Limb (tissue), 2 donors: ENCODE measurements around the gene TIAM2.

Source experiments
- DNase-seq, 2 donors: peaks; one replicate each; pipeline ENCODE4 v3.0.0-alpha.2; 2016; ENCODE audit errors: extremely low spot score in 2 of 2

Gene TIAM2

DNA sequence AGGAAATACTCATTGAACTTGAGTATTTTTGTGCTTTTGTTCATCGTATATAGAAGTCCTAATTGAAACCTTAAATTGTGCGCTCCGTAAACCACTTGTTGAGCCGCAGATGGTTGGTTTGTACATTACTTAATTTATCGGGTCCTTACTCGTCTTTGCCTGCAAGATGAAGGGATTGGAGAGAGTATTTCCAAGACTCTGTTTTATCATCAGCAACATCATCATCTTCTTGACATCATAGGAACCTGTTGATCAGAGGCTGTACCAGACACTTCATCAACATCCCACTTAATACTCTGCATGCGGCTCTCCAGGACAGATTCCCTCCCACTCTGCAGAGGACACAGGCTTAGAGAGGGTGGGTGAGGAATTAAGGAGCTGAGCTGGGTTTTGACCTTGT is 28.6 kb downstream of the TIAM2 start:
- no peak for DNase-seq

DNA sequence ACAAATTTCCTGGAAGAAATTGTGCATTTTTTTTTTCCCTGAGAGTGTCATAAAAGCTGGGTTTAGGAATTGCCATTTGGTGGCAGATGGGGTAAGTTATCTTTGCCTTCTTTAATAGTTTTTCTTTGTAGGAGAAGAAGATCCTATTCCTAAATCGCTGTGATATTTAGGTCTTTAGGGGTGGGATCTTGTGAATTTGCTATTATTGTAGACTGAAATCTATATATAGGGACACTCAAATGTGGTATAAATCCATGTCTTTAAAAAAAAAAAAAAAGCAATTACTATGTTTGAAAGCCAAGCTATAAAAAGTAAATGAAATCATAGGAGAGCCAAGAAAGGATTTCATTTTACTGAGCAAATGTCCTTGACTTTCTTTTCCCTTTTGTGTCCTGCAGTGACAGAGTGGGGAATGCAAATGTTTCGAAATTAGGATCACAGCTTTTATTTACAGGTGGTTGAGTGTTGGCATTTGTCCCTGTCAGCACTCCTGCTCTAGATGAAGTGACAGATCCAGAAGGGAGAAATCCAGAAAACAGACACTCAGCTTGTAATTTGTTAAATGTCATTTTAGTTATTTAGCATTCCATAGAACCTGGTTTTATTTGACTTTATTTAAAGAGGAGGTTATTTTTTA is 29.4 kb downstream of the TIAM2 start:
- DNase-seq: no peak

DNA sequence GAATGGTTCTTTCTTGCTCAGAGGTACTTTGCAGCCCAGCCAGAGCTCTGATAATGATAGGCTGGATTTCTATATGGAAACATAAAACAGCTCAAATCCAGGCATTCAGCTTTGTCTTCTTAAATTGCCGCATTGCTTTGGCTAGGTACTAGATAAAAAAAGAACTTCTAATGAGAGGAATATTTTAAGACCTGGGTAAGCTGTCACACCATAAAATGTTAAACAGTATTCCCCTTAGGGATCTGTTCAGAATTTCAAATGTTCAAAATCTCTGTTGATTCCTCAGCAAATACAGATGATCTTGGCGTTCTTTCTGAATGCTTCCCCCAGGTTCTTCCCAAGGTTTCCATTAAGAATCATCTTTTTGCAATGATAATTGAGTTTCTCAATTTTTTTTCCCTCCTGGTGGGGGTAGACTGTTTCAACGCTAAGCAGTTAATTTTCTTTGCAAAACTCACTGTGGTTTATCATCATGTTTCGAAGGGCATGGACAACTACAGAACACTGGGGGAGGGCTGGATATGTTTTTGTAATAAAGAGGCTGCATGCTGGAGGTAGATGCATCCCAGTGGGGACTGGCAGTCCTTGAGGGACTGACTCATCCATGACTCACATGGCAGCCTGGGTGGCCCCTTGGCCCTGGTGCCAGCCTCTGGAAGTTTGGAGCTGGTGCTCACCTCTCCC is 31.0 kb downstream of the TIAM2 start:
- DNase-seq: no peak

DNA sequence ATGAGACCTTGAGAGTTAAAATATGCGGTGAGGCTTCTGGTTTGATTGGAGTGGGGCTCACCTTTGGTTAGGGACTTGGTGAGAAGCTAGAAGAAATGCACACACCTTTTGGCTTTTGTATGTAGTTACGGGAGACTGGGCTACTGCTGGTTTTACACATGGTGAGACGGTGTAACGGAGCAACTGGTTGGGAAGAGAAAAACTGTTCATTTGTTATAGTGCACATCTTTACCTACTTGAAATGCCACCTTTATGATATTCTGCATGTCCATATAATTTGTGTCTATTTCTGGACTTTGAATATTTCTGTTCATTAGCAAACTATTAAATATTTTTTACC is 31.6 kb downstream of the TIAM2 start:
- DNase-seq: no peak

DNA sequence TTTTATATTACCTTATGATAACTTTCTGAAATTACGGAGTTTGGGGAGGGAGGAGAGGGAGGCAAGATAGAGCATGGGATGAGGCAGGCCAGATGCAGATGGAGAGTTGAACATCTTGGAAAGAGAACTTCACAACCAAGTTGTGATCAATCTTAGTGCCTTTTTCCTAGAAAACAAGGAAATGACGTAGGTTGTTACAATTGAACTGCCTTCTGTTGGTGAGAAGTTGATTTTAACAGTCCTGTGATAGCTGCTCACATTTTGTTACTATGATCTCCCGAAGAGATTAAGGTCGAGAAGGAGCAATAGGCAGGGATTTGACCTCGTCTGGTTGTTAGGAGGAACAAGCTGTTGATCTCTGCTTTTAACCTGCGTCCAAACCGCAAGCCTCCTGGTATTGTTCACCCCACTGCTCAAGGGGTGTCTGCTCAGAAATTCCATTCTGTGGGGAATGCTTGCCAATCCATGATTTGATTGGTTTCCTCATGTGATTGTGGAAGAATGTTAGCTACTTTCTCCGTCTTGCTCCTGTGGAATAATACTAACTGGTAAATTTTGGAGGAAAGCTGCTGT is 35.1 kb downstream of the TIAM2 start:
- DNase-seq: no peak

DNA sequence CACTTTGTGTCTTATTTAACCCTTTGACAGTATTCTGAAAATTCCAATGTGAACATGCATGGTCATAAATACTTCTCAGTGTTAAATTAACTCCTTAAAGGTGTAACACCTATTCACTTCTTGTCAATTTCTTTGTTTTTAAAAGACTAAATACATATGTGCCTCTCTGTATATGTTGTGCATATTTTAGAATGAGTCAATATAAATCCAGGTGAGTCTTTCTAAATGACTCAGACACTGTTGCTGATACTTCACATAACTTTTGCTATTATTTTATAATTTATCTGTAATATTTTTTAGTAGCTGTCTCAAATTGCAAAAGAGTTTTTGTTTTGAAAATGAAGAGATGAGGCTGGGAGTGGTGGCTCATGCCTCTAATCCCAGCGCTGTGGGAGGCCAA is 36.0 kb downstream of the TIAM2 start:
- no peak for DNase-seq

DNA sequence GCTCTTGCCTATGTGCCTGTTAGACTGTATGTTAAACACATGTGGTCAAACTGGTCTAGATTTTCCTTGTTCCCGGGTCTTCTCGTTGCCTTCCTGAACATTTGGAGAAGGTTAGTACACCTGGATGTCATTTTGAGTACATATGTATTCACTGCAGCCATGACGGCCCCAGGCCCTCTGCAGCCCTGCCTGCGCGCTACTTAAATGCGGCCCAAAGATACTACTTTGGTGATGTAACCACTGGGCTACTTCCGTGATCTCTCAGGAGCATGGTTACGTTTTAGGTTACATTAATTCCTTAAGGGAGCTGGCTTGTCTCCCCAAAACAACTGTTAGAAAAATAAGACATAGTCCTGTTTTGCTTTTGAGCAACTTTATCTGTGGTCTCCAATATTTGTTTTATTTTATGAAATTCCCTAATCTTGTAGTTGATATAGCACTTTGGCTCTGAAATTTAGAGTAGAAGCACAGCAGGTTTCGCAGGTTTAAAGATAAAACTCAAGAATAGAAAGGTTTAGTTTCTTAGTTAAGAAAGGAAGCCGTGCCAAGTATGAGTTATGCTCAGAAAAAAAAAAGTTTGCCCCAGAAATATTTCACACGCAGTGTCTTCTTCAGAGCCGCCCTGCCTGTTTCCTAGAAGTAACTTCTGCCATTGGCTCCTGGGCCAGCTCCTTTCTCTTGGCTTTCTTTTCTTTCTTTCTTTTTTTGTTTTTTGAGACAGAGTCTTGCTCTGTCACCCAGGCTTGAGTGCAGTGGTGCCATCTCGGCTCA is 38.1 kb downstream of the TIAM2 start:
- no peak for DNase-seq

DNA sequence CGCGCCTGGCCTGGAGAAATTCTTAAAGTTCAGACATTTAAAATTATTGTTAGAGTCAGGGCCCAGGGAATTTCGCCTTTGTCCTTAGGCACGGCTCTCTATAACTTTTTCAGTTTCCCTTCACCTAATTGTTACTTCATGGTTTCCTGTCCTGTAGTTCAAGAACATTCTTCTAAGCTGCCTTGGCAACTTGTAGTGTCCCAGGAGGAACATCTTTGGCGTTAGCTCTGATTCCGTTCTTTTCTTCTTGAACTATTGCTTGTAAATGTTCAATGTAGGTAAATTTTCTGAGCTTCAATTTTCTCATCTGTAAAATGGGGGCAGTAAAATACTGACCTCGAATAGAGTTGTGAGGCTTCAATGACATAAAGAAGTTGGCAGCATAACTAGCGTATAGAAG is 41.8 kb downstream of the TIAM2 start:
- DNase-seq: no peak

DNA sequence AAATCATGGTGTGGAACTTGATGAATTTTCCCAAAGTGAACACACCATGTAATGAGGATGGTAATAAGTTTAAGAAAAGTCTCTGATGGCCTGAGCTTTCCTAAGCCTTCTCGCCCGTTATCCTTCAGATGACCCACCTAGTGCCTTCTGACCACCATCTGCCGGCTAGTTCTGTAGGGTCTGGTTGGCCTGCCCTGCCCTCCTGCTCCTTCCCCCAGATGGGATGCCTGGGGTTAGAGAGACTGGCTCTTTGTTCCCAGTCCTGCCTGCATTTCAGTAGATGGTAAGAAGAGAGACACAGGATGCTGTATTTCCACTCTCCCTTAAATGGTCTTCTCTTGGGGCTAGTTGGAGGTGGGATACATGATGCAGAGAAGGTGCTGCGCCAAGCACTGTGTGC is 43.0 kb downstream of the TIAM2 start:
- DNase-seq: no peak

DNA sequence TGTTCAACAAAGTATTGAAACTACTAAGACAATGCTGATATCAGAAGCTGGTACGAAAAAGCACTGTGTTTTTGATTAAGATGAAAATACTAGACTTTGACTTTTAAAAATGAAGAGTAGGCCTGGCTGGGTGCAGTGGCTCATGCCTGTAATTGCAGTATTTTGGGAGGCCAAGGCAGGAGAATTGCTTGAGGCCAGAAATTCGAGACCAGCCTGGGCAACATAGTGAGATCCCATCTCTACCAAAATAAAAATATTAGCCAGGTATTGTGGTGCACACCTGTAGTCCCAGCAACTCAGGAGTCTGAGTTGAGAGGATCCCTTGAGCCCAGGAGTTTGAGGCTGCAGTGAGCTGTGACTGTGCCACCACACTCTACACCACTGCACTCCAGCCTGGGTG is 43.4 kb downstream of the TIAM2 start:
- DNase-seq: no peak

DNA sequence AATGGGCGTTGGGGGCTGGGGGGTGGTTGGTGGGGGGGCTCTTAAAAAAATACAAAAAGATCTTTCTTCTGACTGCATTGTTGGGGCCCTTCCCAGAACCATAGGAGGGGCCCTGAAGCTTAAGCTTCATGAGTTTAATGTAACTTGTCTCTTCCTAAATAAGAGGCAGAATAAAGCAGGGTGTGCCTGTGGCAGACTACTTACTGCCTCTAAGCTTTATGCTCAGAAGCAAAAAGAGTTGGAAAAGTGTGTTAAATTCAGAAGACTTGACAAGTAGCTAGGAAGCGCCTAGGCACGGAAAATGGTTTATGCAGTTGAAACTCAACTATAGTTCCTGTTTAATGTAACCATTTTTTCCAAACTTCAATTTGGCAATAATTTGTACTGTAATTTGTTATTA is 44.5 kb downstream of the TIAM2 start:
- DNase-seq: no peak

DNA sequence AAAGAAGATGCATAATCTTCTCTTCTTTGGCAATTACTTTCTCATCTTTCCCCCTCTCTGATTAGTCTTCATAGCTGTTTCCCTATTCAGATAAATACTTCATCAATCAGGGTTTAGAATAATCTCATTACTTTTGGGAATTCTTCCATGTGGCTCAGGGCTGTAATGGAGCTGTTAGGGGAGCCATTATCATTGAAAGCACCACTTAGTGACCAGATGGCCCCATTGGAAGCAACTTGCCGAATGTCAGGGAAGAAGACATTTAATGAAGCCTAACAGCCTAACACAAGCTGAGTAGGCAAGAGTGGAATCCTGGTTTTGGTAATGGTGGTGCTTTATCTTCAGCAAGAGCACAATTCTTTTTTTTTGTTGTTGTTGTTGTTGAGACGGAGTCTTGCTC is 45.0 kb downstream of the TIAM2 start:
- DNase-seq: no peak

DNA sequence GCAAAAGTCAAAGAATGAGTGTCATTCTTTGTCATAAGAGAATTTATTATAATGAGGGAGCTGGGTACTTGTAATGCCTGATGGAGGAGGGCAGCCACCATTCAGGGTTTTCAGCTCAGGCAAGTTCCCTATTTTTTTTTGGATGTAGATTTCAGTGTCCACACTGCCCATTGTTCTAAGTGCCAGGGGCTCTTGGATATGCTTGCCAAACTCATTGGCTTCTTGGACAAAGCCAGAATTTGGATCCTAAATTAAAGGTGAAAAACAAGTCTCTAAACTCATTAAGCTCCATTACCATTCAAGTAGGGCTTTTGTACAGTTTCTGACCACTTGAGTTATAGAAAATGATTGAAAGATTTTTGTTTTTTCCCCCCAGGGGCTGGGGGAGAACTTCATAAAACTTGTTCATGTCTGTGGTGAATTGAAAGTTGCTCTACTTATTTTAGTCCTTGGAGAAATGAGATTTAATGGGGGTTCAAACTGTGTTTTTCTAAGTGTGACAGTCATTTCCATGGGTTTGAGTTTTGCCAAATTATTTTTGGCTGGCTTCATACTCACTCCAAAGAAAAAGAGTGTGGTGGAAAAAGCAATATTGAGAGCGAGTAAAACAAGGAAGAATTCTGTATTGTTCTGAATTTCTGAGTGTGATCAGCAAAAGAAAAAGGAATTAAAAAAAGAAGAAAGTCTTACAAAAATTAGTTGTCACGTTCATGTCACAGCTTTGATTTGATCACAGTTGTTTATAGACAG is 46.0 kb downstream of the TIAM2 start:
- no peak for DNase-seq

DNA sequence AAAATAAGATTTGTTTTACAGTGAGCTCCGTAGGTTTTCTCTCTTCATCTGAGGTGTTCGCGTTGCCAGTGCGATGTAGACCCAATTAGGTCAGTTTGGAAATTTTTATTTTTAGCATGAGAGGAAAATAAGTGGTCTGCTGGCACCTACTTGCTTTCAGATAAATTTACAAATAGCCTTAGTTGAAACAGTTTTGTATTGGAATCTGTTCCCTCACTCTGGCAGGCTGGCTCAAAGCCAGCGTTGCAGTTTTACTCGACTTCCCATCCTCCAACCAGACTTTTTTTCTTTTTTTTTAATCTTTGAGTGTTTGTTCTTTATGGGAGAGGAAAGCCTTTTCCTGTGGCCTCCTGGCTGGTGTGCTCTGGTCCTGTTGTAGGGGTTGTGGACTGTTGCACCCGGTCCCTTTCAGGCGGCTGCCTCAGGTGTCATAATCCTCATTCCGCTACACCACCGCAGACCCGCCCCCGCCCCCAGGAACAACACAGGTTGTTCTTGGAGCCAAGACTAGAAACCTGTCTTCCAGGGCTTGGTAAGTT is 46.7 kb downstream of the TIAM2 start:
- DNase-seq: peak in 1 of 2 donors; percentile 53

DNA sequence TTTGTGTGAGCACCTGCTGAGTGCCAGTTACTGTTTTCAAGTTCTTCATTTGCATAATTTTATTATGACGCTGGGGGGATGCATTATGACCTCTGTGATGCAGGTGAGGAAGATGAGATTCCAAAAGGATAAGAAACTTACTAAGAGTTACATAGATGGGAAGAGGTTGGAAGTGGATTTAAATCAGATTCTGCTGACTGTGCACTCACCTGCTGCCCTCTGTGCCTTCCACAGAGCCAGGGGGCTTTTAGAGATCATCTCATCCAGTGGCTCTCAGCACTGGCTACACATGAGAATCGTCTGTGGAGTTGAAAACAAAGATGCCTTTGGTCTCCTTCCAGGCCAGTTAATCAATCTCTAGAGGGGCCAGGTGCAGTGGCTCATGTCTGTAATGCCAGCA is 47.9 kb downstream of the TIAM2 start:
- DNase-seq: no peak

DNA sequence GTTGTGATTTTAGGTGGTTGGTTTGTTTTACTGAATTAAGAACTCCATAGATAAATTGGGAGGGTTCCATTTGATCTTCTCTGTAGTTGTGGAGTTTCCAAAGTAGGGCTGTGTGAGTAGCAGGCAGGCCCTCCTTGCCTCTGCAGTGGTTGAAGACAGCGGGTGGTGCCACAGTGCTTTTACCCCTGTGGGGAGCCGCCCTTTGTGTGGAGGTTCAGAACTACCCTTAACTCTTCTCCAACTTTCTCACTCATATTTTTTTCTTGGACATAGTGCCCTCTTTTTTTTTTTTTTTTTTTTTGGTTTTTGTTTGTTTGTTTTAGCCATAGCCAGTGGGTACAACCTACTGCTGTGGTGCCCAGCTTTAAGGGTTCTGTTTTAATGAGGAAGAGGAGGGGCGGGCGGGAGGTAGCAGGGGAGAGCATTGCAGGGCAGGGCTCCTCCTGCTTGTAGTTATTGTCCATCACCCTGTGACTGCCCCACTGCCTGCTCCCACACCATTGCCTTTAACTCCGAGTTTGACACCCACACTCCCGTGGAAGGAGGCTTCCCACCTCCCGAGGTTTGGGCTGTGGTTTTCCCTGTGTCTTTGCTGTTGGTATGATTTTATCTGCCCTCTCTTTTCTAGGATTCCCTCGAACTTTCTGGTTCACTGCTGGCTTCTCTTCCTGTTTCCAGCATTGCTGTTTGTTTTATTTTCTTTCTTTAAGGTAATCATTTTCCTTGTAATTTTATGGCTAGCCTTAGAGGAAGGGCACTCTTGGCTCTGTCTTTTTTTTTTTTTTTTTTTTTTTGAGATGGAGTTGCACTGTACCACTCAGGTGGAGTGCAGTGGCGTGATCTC is 50.7 kb downstream of the TIAM2 start:
- DNase-seq: no peak

DNA sequence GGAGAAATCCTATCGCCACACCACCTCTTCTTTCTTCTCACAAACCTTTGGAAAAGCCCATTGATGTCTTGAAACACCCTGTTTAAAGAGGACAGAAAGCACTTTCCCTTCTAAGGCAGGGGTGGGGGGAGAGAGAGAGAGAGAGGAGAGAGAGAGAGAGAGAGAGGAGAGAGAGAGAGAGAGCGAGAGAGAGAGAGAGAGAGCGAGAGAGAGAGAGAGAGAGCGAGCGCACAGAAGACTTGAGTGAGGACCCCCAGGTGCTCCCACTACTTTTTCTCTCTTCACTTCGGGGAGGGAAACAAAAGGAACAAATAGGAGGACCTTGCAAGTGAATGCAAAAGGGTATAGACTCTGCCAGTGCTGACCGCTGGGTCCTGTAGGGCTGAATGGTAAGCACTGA is 52.4 kb downstream of the TIAM2 start:
- DNase-seq: no peak

DNA sequence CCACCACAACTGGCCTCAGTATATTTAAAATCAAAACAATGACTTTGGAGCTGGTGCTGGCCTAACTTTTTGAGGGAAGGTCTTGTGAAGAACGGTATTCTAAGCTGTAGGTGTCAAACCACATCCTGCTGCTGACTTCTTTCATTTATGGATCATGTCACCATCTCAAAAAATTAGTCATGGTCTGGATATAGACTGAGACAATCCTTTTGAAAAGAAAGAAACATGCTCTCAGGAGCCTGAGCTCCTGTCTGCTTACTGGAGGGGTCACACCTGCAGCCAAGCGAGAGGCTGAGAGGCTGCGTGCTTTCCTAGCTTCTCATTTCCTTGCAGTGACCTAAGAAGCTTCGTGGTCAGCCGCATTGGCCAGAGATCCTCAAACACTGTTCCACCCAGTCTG is 55.2 kb downstream of the TIAM2 start:
- no peak for DNase-seq

DNA sequence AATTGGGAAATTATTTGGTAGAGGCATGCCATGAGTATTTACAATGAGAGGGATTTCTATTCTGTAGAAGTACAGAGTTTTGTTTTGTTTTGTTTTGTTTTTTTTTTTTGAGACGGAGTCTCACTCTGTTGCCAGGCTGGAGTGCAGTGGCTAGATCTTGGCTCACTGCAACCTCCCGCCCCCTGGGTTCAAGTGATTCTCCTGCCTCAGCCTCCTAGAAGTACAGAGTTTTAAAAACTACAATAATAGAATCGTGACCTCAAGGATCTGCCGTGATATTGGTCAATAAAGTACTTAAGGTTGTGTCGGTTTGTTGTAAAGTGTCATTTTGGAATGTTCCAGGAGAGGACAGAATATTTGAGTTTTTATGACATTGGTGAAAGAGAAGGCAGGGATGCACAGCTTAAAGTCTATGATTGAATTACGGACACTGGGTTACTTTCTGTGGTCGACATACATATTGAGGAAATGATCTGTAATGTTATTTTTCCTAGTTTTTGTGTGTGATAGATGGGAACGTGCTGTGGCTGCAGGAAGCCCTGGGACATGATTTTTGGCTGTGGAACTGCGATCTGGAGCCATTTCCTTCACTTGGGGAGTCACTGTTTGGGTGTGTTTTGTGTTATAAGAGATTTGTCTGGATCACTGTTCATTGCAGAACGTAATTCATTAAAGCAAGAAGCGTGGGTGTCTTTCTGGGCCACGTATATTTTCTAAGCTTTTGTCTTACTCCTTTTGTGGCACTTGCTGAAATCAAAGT is 59.6 kb downstream of the TIAM2 start:
- DNase-seq: no peak

DNA sequence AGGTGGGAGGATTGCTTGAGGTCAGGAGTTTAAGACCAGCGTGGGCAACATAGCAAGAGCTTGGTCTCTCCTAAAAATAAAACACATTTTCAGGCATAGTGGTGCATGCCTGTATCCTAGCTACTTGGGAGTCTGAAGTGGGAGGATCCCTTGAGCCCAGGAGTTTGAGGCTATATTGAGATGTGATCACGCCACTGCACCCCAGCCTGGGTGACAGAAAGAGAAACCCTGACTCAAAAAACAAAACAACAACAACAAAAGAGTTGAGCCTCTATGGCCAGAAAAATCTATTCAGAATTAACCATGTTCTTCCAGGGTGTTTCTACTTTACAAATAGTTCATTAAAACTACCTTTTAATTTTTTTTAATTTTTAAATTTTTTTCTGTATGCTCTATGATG is 60.6 kb downstream of the TIAM2 start:
- no peak for DNase-seq
